ENCODE results near the gene PTPRT.

DNA sequence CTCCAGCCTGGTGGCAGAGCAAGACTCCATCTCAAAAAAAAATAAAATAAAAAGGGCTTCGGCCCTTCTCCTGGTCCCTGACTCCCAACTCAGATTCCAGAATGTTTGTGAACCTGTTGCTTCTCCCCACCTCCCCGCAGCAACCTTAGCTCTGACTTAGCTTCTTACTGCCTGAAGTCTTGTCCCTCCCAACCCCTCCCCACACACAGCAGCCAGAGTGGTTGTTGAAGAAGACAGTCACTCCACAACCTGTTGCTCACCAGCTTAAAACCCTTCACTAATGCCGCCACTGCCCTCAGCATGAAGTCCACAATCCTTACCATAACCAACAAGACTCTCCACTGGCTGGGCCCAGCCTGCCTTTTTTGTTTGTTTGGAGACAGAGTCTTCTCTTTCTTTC lies 6.5 kb upstream of the PTPRT start:
- TF ChIP-seq, protein P1, sequence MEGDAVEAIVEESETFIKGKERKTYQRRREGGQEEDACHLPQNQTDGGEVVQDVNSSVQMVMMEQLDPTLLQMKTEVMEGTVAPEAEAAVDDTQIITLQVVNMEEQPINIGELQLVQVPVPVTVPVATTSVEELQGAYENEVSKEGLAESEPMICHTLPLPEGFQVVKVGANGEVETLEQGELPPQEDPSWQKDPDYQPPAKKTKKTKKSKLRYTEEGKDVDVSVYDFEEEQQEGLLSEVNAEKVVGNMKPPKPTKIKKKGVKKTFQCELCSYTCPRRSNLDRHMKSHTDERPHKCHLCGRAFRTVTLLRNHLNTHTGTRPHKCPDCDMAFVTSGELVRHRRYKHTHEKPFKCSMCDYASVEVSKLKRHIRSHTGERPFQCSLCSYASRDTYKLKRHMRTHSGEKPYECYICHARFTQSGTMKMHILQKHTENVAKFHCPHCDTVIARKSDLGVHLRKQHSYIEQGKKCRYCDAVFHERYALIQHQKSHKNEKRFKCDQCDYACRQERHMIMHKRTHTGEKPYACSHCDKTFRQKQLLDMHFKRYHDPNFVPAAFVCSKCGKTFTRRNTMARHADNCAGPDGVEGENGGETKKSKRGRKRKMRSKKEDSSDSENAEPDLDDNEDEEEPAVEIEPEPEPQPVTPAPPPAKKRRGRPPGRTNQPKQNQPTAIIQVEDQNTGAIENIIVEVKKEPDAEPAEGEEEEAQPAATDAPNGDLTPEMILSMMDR (IDR thresholded peaks at IDR 0.05): no peak
- TF ChIP-seq POLR2A (IDR thresholded peaks at IDR 0.05): no peak

Data from ovary (tissue), 3 donors.